A549 treated with dexamethasone at 1 μM for 4 hours (cell line): ENCODE data around the gene WDFY1. TPM values are rescaled to one million over a fixed set of nuclear protein-coding genes. Genes with fewer than 3 reads are reported as not detected.

Source experiments
- total RNA-seq: library from RNA; stranded (reverse); fragments of 200-300 nt; extraction: Qiagen RNA extraction; gene quantifications from 5 replicates; pipeline ENCODE4 v1.2.3, GENCODE V29; 2022

The WDFY1 gene, protein sequence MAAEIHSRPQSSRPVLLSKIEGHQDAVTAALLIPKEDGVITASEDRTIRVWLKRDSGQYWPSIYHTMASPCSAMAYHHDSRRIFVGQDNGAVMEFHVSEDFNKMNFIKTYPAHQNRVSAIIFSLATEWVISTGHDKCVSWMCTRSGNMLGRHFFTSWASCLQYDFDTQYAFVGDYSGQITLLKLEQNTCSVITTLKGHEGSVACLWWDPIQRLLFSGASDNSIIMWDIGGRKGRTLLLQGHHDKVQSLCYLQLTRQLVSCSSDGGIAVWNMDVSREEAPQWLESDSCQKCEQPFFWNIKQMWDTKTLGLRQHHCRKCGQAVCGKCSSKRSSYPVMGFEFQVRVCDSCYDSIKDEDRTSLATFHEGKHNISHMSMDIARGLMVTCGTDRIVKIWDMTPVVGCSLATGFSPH
- 28.1 to 41.5 TPM (median 36.6 TPM) in 5 replicates for total RNA-seq

GRCh38 chr2:223944703-223945531 is at the start of gene WDFY1:
TSS of gene WDFY1 (minus strand) at chr2:223945335. CDS start at chr2:223945284, 51 bp downstream.

GRCh38 chr2:223957092-223957851 is 12.1 kb upstream of the WDFY1 start, which contains the start of gene MRPL44:
TSS of gene MRPL44 (plus strand) at chr2:223957463. CDS start at chr2:223957473, 10 bp downstream.

DNA sequence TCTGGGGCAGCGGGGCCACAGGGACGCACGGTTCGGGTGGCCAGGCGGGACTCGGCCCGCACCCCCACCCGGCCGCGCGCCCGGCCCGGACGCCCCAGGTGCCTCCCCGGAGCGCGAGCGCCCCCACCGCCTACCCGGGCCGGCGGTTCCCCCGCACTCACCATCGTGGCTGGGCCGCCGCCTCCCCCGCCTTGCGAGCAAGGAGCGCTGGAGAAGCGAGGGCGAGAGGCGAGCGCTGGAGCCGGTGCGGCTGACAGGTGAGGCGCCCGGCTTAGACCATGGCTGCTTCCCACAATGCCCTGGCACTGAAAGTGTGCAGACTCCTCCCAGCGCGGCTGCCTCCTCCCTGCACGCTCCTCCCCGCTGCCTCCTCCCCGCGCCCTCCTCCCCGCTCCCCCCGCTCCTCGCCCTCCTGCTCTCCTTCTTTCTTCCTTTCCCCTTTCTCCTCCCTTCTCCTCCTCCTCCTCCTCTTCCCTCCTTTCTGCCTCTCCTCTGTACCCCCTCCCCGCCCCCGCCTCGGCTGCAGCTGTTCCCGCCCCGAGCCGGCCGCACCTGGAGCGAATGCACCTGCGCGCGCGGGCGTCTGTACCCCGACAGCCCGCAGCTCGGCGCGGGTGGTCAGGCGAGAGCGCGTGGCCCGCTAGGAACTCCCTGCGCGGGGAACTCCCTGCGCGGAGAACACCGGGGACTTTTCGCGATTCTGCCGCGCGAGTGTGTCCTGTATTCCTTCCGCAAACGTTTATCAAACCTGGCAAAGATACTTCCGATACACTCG is 107.7 kb downstream of the WDFY1 start, which contains the start of gene AP1S3:
AP1S3 (minus strand) TSS at position 296 of the 775 bp plus-strand sequence; CDS start at position 164, 132 bp downstream.

Other genes starting within 250 kb of the WDFY1 start
- 28.0 to 40.5 TPM (median 36.0 TPM) in 5 replicates for gene AP1S3, start 107.8 kb downstream of the WDFY1 start, total RNA-seq
- gene MRPL44, start 12.1 kb upstream of the WDFY1 start, total RNA-seq, result 46.0 to 49.7 TPM (median 48.3 TPM) in 5 replicates
- 144 to 168 TPM (median 151 TPM) in 5 replicates for gene SERPINE2, start 94.0 kb upstream of the WDFY1 start, total RNA-seq